Sigmoid colon (tissue), 7 donors: ENCODE measurements around the gene MDFI. TPM values are rescaled to one million over a fixed set of nuclear protein-coding genes. Genes with fewer than 3 reads are reported as not detected.

Experiments
- DNase-seq: peaks from one replicate; pipeline ENCODE4 v3.0.0-alpha.2; 2019
- H3K27ac ChIP-seq, 4 donors: fragments of 200-600 bp; sonication (generic); one replicate each; pipeline ENCODE4 v1.5.1; 2016 to 2019; ENCODE audit warnings: mild to moderate bottlenecking in 1 of 4
- H3K27me3 ChIP-seq, 3 donors: fragments of 200-600 bp; sonication (generic); one replicate each; pipeline ENCODE4 v1.5.1; 2019; ENCODE audit warnings: mild to moderate bottlenecking in 1 of 3
- H3K36me3 ChIP-seq, 4 donors: fragments of 200-600 bp; sonication (generic); one replicate each; pipeline ENCODE4 v1.5.1; 2016 to 2019
- H3K4me1 ChIP-seq, 4 donors: fragments of 200-600 bp; sonication (generic); one replicate each; pipeline ENCODE4 v1.5.1; 2017 to 2019
- H3K4me3 ChIP-seq, 4 donors: fragments of 200-600 bp; sonication (generic); one replicate each; pipeline ENCODE4 v1.5.1; 2017 to 2019; ENCODE audit warnings: mild to moderate bottlenecking in 2 of 4, moderate library complexity in 1 of 4
- H3K9me3 ChIP-seq, 4 donors: fragments of 200-600 bp in 3 of 4; sonication (generic) in 3 of 4; one replicate each; pipeline versions ENCODE4 v1.5.1 to v1.6.1; 2013 to 2019
- CTCF ChIP-seq, 4 experiments: fragments of 450-650 bp in 3 of 4; fragments of 200-600 bp in 1 of 4; IDR thresholded peaks; one replicate each; pipeline ENCODE4 v1.5.1; 2016 to 2019; ENCODE audit warnings: antibody characterized with exemption in 4 of 4, mild to moderate bottlenecking in 3 of 4, moderate library complexity in 2 of 4
- EP300 ChIP-seq, 4 donors: sonication (generic); formaldehyde crosslinking; IDR thresholded peaks; one replicate each; pipeline ENCODE4 v1.6.1; 2017; ENCODE audit warnings: antibody characterized with exemption in 4 of 4
- POLR2A ChIP-seq, 2 donors: fragments of 450-650 bp; IDR thresholded peaks; one replicate each; pipeline ENCODE4 v1.6.1; 2016; ENCODE audit warnings: antibody characterized with exemption in 2 of 2, mild to moderate bottlenecking in 2 of 2, moderate library complexity in 2 of 2
- POLR2AphosphoS5 ChIP-seq, 4 donors: sonication (generic); formaldehyde crosslinking; IDR thresholded peaks; one replicate each; pipeline ENCODE4 v1.6.1; 2017; ENCODE audit warnings: antibody characterized with exemption in 4 of 4
- WGBS, 2 donors: extraction: QIAGEN DNeasy Blood & Tissue Kit; methylation state at CpG; one replicate each; pipeline ENCODE4 v1.1.7; 2013; 5-methylcytosine and 5-hydroxymethylcytosine counted together
- intact Hi-C: fragments of 100-400 bp; cut with DNase I; formaldehyde crosslinking; loops from one replicate; pipeline ENCODE4 v1.15.1; 2023
- polyA plus RNA-seq, 3 donors: library from polyadenylated mRNA; stranded (reverse); fragments of 200-250 nt; gene quantifications; one replicate each; pipeline ENCODE4 v1.2.3, GENCODE V29; 2013
- total RNA-seq, 4 donors: library from RNA; depleted of rRNA; stranded (reverse); fragments of >200 nt; gene quantifications; one replicate each; pipeline ENCODE4 v1.1.0, GENCODE V29; 2016
- donor health status: healthy with polysubstance abuse.
- donor health status: Bipolar disorder and iron deficiency.
- donor health status: healthy.

MDFI gene
- total and polyA plus RNA-seq, 7 donors: 0.69 to 8.6 (median 4.6) TPM

GRCh38 chr6:41641352-41641925, 3.2 kb downstream of the MDFI start:
- Histone ChIP-seq H3K27ac (no peak overlapping the region), H3K36me3 (no peaks in the 10 kb centered on the region), H3K4me3 (no peak overlapping the region), H3K27me3 (peaks cover 23 to 46% (median 34%) of the 10 kb centered on the region in 3 donors), H3K4me1 (peaks cover 0 to 29% (median 25%) of the 10 kb centered on the region in 4 donors), H3K9me3 (no peaks in the 10 kb centered on the region)
- 89 to 95% methylated on average over 9 of the region's 9 CpGs for WGBS, 2 donors
- intact Hi-C loops: no loop called here
- no peak for TF ChIP-seq POLR2A (IDR thresholded peaks at IDR 0.05)
- DNase-seq: peak; percentile 47

GRCh38 chr6:41642090-41642959, 4.1 kb downstream of the MDFI start:
- 72% methylated on average over 11 of the region's 11 CpGs for WGBS, 2 donors
- peaks cover 14 to 37% (median 25%) of the 10 kb centered on the region in 3 donors for H3K27me3 ChIP-seq
- TF ChIP-seq POLR2AphosphoS5 (IDR thresholded peaks at IDR 0.05) (no peak), CTCF (IDR thresholded peaks at IDR 0.05) (no peak), EP300 (IDR thresholded peaks at IDR 0.05) (no peak), POLR2A (IDR thresholded peaks at IDR 0.05) (no peak)
- H3K4me1 ChIP-seq: peaks cover 0 to 21% (median 20%) of the 10 kb centered on the region in 4 donors
- no peak overlapping the region for H3K4me3 ChIP-seq
- intact Hi-C loops: no loop called here
- H3K36me3 ChIP-seq: no peaks in the 10 kb centered on the region
- no peak overlapping the region for H3K27ac ChIP-seq
- no peaks in the 10 kb centered on the region for H3K9me3 ChIP-seq
- DNase-seq: no peak

- WGBS, 2 donors: 73 to 83% methylated on average over 10 of the region's 10 CpGs
- Histone ChIP-seq H3K4me3 (no peak overlapping the region), H3K27me3 (peaks cover 5 to 28% (median 16%) of the 10 kb centered on the region in 3 donors), H3K27ac (no peak overlapping the region), H3K4me1 (peaks cover 0 to 12% (median 11%) of the 10 kb centered on the region in 4 donors), H3K9me3 (no peaks in the 10 kb centered on the region), H3K36me3 (no peaks in the 10 kb centered on the region)
- no peak for TF ChIP-seq POLR2A (IDR thresholded peaks at IDR 0.05)
- TF ChIP-seq CTCF (IDR thresholded peaks at IDR 0.05): no peak
- no peak for TF ChIP-seq POLR2AphosphoS5 (IDR thresholded peaks at IDR 0.05)
- TF ChIP-seq EP300 (IDR thresholded peaks at IDR 0.05): no peak
- intact Hi-C loops: no loop called here
- DNase-seq: no peak
These were observed 5.0 kb downstream of the MDFI start for GRCh38 chr6:41642960-41643898.

- TF ChIP-seq POLR2AphosphoS5 (IDR thresholded peaks at IDR 0.05): no peak
- no peak for TF ChIP-seq EP300 (IDR thresholded peaks at IDR 0.05)
- TF ChIP-seq CTCF (IDR thresholded peaks at IDR 0.05): no peak
- no peak for TF ChIP-seq POLR2A (IDR thresholded peaks at IDR 0.05)
- Histone ChIP-seq H3K4me3 (no peak overlapping the region), H3K27me3 (peaks cover 0 to 22% (median 9%) of the 10 kb centered on the region in 3 donors), H3K36me3 (no peaks in the 10 kb centered on the region), H3K27ac (no peak overlapping the region), H3K4me1 (peaks cover 0 to 6% (median 4%) of the 10 kb centered on the region in 4 donors), H3K9me3 (no peaks in the 10 kb centered on the region)
- WGBS, 2 donors: 75 to 87% methylated on average over 4 of the region's 4 CpGs
- DNase-seq: no peak
- intact Hi-C loops: no loop called here
These were observed 5.6 kb downstream of the MDFI start for GRCh38 chr6:41643899-41644269.
